ENCODE measurements around the gene TECR. TPM values are rescaled to one million over a fixed set of nuclear protein-coding genes. Genes with fewer than 3 reads are reported as not detected.

Gene TECR
- total and polyA plus RNA-seq, 2 of the 13 experiments (the other 11 are each of a cell fraction or from before 2014, with no cell fraction given): 54.9 to 121 TPM

GRCh38 chr19:14582894-14583340 lies 53.5 kb downstream of the TECR start, which contains the start of gene CLEC17A:
CLEC17A (plus strand) TSS chr19:14583084; CDS start chr19:14583161, 77 bp downstream.
- in situ Hi-C loops (cut with HindIII; ENCODE audit: extremely low pct_ligation_motif_present, low pct_unique_long_range_greater_than_20kb): no loop called here
- no peaks in the 10 kb centered on the region for H3K27me3 ChIP-seq (ENCODE audit: control insufficient read depth in 1 of 2, insufficient read depth in 2 of 2, low read length in 2 of 2)
- BruUV-seq (replicated peaks): no TSS peak
- H3K9ac ChIP-seq (ENCODE audit: insufficient read depth, low read depth, low read length): no peak within 1 kb of the TSS
- DNase-seq (ENCODE audit: low spot score) (no peak), FAIRE-seq (no peak), ATAC-seq (no peak)
- H3K4me2 ChIP-seq (ENCODE audit: low read depth, low read length): no peak within 1 kb of the TSS
- H3K9me3 ChIP-seq (ENCODE audit: low read length): no peaks in the 10 kb centered on the region
- no peak within 1 kb of the TSS for H3K4me3 ChIP-seq (replicated peaks in 1 of 3; ENCODE audit: insufficient read depth in 1 of 3, low read depth in 2 of 3, low read length in 3 of 3)
- ChIA-PET POLR2A (no interaction called here), CTCF (ENCODE audit: low intra/inter-chr PET ratio, low total read pairs) (no interaction called here)
- intact Hi-C loops (cut with micrococcal nuclease; ENCODE audit: unreplicated experiment): no loop called here
- H2AFZ ChIP-seq (ENCODE audit: low read length): no peak within 1 kb of the TSS
- H3K79me2 ChIP-seq (ENCODE audit: insufficient read depth, low read length): no peaks in the 10 kb centered on the region
- WGBS (ENCODE audit: low lambda C conversion rate): 26% methylated on average over 5 of the region's 6 CpGs
- no peaks in the 10 kb centered on the region for H3K36me3 ChIP-seq (replicated peaks in 1 of 2; ENCODE audit: control insufficient read depth in 1 of 2, insufficient read depth in 2 of 2, low read length in 2 of 2)
- no peaks in the 10 kb centered on the region for H3K4me1 ChIP-seq (ENCODE audit: insufficient read depth, low read length)
- H4K20me1 ChIP-seq (ENCODE audit: insufficient read depth, low read length): no peaks in the 10 kb centered on the region
- no peak within 1 kb of the TSS for H3K27ac ChIP-seq (ENCODE audit: extremely low read length, insufficient read depth, low read length)
- TF ChIP-seq U2AF2 (IDR thresholded peaks at IDR 0.05; ENCODE audit: low read depth, low read length): no peak
- TF ChIP-seq ZNF780A (CRISPR knock-in tag; IDR thresholded peaks at IDR 0.05): no peak
- no peak for TF ChIP-seq ZNF318 (CRISPR knock-in tag; IDR thresholded peaks at IDR 0.05)
- no peak for TF ChIP-seq ZSCAN22 (CRISPR knock-in tag; IDR thresholded peaks at IDR 0.05)
- TF ChIP-seq PCBP2 (optimal IDR thresholded peaks at IDR 0.05; ENCODE audit: low read depth, low read length, poor library complexity, severe bottlenecking): no peak
- no peak for TF ChIP-seq PTBP1 (IDR thresholded peaks at IDR 0.05; ENCODE audit: low read depth, low read length, poor library complexity, severe bottlenecking)
- TF ChIP-seq RFXANK (CRISPR knock-in tag; IDR thresholded peaks at IDR 0.05): no peak
- TF ChIP-seq RAD21 (CRISPR knock-in tag; IDR thresholded peaks at IDR 0.05): no peak
- TF ChIP-seq MIER3 (CRISPR knock-in tag; IDR thresholded peaks at IDR 0.05; ENCODE audit: borderline replicate concordance): no peak
- TF ChIP-seq ZNF550 (CRISPR knock-in tag; IDR thresholded peaks at IDR 0.05; ENCODE audit: borderline replicate concordance): no peak
- TF ChIP-seq KMT2A (CRISPR knock-in tag; IDR thresholded peaks at IDR 0.05): no peak
- TF ChIP-seq POLR2G (IDR thresholded peaks at IDR 0.05; ENCODE audit: low read depth, low read length): no peak
- no peak for TF ChIP-seq ZBTB20 (CRISPR knock-in tag; IDR thresholded peaks at IDR 0.05; ENCODE audit: borderline replicate concordance, low read depth)
- no peak for TF ChIP-seq ZNF687 (CRISPR knock-in tag; IDR thresholded peaks at IDR 0.05)
